KOPT-K1 (cell line): ENCODE data around the gene ZNF488.

Experiments used
- H3K27ac ChIP-seq: fragments of 200-600 bp; sonication (generic); 2 replicates; pipeline ENCODE4 v1.5.1; 2016; ENCODE audit warnings: antibody characterized with exemption, mild to moderate bottlenecking, low read depth, low read length; ENCODE audit not compliant: poor library complexity, severe bottlenecking
- H3K36me3 ChIP-seq: fragments of 200-600 bp; sonication (generic); 2 replicates; pipeline ENCODE4 v1.5.1; 2017; ENCODE audit warnings: antibody characterized with exemption, mild to moderate bottlenecking, low read length, moderate library complexity; ENCODE audit not compliant: insufficient read depth
- H3K9me3 ChIP-seq: fragments of 200-600 bp; sonication (generic); 2 replicates; pipeline ENCODE4 v1.5.1; 2017; ENCODE audit warnings: antibody characterized with exemption, low read length, mild to moderate bottlenecking; ENCODE audit not compliant: insufficient read depth, poor library complexity, severe bottlenecking

ZNF488 gene

DNA sequence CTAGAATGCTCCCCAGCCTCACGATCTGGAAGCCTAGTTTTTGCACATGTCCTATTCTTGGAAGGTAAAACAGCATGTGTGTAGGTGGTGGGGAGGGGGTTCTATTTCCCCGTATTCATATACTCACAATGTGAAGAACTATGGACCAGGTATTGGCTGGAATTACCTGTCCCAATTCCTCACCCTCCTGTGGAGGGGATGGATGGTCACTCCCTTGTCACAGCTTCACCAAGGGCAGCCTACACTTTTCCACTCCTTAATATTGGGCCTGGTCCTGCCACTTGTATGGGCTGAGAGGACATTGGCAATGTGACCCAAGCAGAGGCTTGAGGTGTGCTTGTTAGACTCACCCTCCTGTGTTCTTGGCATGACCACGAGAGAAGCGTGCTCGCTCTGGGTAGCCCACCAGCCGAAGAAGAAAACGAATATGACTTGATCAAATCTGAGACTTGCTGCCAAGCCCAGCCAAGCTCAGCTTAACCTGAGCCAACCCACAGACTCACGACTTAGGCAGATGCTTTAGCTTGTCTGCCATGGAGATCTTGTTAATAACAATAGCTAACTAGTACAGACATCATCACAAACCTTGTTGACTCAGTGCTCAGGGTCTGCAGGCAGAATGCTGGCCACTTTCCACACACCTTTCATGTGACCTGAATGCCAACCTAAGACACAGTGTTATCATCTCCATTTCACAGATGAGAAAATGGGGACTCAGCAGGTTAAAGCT lies 17.2 kb downstream of the ZNF488 start:
- Histone ChIP-seq H3K27ac (no peak overlapping the region), H3K36me3 (no peaks in the 10 kb centered on the region), H3K9me3 (no peaks in the 10 kb centered on the region)

DNA sequence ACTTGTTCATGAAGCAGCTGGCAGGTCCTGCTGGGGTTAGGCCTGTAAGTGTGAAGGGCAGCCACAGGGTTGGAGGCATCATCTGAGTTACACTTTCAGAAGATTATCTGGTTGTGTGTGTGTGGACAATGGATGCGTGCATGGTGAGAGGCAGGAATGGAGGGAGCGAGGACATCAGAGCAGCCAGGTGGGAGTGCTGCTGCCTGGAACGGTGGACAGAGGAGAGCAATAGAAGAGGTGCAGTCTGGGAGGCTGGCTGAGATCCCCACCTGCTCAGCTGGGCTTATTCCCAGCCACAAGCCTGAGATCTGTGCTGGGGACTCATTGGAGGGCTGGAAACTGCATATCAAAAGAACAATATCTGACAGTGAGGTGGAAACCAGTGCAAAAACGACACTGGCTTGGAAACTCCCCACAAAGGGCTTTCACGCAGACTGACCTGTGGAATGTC lies 17.9 kb downstream of the ZNF488 start:
- H3K9me3 ChIP-seq: no peaks in the 10 kb centered on the region

DNA sequence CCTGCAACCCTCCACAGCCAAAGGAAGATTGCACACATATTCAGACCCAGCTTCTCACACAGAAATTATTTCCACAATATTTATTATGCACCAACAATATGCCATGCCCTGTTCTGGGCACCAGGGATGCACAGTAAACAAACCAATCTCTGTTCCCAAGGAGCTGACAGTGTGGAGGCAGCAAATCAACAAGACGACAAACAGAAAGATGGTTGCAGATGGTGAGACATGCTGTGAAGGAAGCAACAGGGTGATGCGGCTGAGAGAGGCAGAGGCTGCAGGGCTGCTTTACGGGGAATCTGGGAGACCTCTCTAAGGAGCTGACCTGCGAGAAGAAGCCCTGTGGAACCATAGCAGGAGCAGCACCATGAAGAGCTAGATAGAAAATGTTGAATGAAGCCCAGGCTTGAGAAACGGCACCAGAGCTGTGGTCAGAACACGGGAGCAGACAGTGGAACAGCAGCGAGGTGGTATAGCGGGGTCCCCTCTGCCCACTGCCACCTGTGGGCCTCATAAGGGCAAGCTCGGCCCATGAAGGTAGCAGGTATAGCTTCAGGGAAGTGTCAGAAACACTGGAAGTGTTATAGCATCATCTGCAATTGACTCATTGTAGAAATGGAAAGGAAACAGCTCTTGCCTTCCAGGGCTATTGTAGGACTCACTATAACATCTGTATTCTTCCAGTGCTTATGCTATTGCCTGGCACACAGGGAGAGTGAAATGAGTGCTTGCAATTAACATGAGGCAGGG lies 18.5 kb downstream of the ZNF488 start:
- Histone ChIP-seq H3K36me3 (no peaks in the 10 kb centered on the region), H3K27ac (no peak overlapping the region), H3K9me3 (no peaks in the 10 kb centered on the region)

More for the DNA sequence above, 17.9 kb downstream of the ZNF488 start:
- Histone ChIP-seq H3K36me3 (no peaks in the 10 kb centered on the region), H3K27ac (no peak overlapping the region)

DNA sequence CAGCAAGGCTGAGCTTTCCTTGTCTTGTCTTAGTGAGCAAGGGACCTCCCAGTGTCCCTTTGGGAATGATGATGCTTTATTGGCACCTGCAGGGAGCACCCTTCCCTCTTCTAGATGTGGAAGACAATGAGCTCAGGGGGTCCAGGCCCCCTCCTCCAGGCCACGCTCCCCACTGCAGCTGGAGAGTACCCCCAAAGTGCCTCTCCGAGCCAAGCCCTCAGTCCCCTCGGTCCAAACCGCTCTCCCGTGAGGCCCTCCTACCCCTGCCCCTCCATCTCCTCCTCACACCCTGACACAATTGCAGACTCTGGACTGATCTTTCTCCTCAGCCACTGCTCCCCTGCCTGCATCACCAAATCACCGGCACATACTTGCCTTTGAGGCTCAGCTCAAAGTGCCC lies 19.2 kb downstream of the ZNF488 start:
- Histone ChIP-seq H3K36me3 (no peaks in the 10 kb centered on the region), H3K27ac (no peak overlapping the region), H3K9me3 (no peaks in the 10 kb centered on the region)

DNA sequence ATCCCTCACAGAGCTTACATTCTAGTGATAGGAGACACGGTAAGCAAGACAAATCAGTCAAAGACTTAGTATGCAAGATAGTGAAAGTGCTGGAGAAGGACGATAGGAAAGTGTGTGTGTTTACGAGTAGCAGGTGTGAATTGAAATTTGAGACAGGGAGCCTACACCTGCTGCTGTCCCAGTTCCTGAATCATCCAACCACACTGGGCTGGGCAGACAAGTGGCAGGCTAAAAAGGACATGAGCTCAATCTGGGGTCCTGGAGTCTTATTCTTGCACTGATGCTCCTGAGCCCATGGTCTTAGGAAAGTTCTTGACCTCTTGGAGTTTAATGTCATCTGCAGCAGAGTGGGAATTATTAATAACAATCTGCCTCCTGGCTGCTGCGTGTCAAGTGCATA lies 19.7 kb downstream of the ZNF488 start:
- no peak overlapping the region for H3K27ac ChIP-seq
- no peaks in the 10 kb centered on the region for H3K36me3 ChIP-seq
- H3K9me3 ChIP-seq: no peaks in the 10 kb centered on the region

DNA sequence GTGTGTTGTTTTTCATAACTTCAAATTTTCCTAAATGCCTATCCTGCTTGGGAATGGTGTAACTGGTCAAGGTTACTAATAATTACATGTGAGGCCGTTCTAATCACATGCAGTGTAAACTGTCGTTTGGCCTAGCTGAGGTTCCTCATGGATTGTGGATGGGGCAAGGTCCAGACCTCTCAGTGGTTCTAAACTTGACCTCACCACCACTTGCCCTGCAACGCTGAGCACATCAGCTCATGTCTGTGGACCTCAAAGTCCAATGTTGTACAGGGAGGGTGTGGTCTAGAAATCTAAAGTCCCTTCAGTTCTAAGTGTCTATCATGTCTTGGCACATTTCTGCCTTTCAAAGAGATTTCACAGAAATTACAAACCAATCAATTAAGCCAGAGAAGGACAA lies 20.3 kb downstream of the ZNF488 start:
- no peaks in the 10 kb centered on the region for H3K9me3 ChIP-seq

DNA sequence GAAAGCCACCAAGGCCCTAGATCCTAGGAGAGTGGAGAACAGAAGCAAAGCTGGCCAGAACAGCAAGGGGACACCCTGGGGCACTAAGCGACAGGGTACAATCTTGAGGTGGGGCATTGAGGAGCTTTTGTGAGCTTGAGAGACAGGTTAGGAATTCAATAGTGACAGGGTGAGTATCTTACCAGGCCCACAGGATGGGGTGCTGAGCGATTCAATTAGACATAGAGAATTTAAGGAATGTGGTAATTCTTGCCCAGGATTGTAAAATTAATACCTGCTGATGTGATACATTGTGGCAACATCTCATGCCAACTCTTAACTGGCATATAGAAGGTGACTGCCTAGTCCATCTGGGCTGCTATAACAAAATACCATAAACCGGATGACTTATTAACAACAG lies 21.9 kb downstream of the ZNF488 start:
- Histone ChIP-seq H3K27ac (no peak overlapping the region), H3K9me3 (no peaks in the 10 kb centered on the region), H3K36me3 (no peaks in the 10 kb centered on the region)

More for the DNA sequence above, 20.3 kb downstream of the ZNF488 start:
- no peak overlapping the region for H3K27ac ChIP-seq
- no peaks in the 10 kb centered on the region for H3K36me3 ChIP-seq

DNA sequence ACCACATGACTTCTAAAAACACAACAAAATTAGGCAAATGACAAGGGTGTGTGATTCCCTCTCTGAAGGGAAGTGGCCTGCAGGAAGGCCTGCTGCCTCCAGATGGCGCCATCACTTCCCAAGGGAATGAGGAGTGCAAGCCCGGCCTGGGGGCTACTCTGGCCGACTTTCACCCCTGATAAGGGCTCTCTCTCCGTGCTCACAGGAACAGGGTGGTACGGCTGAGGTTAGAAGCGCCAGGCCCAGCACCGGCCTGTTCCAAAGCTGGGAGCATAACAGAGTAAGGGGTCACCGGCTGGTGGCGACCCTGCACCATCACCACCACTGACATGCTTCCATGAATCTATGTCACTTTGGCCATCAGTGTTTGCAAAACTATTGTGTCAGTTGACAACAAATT lies 22.8 kb downstream of the ZNF488 start:
- Histone ChIP-seq H3K9me3 (no peaks in the 10 kb centered on the region), H3K36me3 (no peaks in the 10 kb centered on the region), H3K27ac (no peak overlapping the region)

DNA sequence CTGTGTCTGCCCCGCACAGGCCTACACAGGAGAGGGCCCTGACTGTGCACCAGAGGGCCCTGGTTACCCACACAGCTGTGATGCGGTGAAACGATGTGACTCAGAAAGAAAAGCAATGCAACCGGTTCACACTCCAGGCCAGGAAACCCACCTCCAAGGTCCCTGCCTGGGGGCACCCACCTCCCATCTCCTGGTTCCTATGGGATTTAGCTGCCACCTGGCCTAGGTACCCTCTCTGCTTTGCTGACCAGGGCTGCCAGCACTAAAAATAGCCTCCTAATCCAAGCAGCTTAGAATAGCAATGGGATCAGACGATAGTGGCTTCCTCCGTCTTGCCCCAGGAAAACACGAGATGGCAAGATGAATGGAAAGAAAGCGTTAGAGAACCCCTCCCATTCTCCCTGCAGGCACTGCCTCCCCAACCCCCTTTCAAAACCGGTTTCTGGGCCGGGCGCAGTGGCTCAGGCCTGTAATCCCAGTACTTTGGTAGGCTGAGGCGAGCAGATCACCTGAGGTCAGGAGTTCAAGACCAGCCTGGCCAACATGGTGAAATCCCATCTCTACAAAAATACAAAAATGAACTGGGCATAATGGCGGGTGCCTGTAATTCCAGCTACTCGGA lies 23.6 kb downstream of the ZNF488 start:
- no peaks in the 10 kb centered on the region for H3K9me3 ChIP-seq
- H3K36me3 ChIP-seq: no peaks in the 10 kb centered on the region
- no peak overlapping the region for H3K27ac ChIP-seq

DNA sequence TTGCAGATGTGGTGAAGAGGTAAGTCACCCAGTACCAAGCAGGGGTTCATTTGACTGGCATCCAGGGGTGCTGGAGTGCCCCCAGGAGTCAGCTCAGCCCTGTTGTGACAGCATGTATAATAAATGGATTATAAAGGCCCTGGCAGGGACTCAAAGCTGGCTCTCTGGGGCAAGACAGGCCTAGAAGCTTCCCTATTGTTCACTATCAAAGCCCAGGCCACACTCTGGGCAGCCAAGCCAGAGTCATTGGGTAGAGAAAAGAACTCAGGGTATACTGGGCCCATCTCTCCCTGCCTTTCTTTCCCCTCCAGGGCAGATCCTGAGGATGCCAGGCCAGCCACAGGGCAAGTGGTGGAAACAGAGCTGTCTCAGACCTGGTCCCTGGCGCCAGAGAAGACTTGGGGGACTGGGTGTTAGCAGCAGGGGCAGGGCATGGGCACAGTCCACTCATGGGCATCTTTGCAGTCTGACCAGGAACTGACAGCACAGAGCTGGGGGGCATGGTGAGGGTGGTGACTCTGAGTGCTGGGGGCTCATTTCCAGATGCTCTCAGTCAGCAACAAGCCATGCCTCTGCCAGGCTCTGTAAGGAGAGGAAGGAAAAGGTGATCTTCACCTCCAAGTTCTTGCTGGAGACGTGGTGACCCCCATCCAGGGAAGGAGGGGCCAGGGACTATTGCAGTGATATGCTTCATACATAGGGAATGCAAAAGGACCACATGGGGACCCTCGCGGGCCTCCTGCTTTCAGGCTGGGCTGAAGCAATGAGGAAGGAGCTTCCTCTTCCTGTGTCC lies 24.3 kb downstream of the ZNF488 start:
- Histone ChIP-seq H3K36me3 (no peaks in the 10 kb centered on the region), H3K27ac (no peak overlapping the region), H3K9me3 (no peaks in the 10 kb centered on the region)

DNA sequence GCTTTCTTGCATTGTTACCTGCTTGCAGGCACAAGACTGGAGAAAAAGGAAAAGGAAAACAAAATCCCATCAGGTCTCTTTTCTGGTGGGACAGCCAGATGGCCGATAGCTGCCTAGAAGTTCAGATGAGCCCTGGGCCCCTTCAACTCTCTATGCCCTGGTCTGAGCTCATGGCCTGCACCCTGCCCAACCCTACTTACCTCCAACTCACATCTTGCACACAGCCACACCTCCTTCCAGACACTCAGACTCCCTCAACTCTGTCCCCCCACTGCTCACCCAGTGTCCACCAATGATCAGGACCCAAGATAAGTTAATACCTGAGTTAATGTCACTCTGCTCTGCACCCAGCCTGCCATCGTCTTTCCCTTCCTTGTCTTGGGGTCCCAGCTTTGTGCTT lies 25.0 kb downstream of the ZNF488 start:
- Histone ChIP-seq H3K36me3 (no peaks in the 10 kb centered on the region), H3K9me3 (no peaks in the 10 kb centered on the region), H3K27ac (no peak overlapping the region)

DNA sequence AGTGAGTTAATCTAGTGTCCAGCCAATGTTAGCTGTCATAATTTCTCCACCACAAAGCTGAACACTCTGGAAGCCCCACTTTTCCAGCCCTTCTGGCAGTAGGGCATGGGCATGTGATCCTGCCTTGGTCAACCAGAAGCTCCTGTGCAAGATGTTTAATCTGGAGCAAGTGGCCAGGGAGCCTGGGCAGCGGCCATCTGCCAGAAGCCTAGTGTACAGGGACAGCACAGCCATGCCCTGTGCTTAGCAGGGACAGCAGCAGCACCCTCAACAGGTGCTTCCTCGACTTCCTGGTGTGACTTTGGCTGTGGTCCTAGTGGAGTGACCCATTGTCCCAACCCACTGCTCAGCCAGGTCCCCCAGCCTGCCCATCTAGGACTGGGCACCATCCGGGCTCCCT lies 25.6 kb downstream of the ZNF488 start:
- no peaks in the 10 kb centered on the region for H3K9me3 ChIP-seq
- H3K36me3 ChIP-seq: no peaks in the 10 kb centered on the region
- H3K27ac ChIP-seq: no peak overlapping the region

DNA sequence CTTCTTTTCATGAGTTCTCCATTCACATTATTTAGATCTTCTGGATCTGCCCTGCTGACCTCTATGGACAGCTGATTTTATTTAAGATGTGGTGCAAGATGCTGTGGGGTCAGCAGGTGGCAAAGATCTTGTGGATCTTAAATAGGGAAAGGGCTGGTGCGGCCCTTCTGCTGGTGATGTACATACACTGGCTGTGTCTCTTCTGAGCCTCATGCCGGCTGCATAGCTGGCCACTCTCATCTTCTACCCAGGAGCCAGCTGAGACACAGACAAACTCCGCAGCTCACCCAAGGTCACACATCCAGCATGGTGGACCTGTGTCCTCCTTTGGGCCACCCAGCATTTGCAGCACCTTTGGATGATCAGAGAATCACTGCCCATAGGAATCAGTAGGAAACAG lies 26.2 kb downstream of the ZNF488 start:
- Histone ChIP-seq H3K27ac (no peak overlapping the region), H3K36me3 (no peaks in the 10 kb centered on the region), H3K9me3 (no peaks in the 10 kb centered on the region)

DNA sequence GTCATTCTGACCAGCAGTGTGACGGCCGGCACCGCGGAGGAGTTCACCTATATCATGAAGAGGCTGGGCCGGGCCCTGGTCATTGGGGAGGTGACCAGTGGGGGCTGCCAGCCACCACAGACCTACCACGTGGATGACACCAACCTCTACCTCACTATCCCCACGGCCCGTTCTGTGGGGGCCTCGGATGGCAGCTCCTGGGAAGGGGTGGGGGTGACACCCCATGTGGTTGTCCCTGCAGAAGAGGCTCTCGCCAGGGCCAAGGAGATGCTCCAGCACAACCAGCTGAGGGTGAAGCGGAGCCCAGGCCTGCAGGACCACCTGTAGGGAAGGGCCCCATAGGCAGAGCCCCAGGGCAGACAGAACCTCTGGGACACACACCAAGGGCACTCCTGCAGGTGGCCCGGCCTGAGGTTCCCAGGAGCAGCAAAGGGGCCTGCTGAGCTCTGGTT lies 26.9 kb downstream of the ZNF488 start:
- H3K27ac ChIP-seq: no peak overlapping the region
- no peaks in the 10 kb centered on the region for H3K9me3 ChIP-seq
- no peaks in the 10 kb centered on the region for H3K36me3 ChIP-seq

DNA sequence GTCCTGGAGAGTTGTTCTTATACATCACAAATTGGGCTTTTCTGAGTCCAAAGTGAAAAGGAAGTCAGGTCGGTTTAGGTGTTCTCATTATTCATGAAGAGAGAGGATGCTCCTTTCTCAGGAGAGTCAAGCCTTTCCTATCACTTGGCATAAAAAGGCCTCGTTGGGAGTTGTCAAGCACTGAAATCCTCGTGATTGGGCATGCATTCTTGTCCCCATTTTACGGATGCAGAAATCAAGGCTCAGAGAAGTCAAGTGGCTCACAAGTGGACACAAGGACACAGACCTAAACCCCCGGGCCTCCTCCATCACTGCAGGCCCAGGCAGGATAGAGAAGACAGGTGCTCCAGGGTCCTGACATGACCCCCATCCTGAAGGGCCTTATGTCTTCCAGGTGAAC lies 27.4 kb downstream of the ZNF488 start:
- Histone ChIP-seq H3K27ac (no peak overlapping the region), H3K9me3 (no peaks in the 10 kb centered on the region), H3K36me3 (no peaks in the 10 kb centered on the region)
